ENCODE measurements around the gene BDKRB1.

The BDKRB1 gene

GRCh38 chr14:96303981-96304380 is 48.0 kb downstream of the BDKRB1 start:
- no peak for DNase-seq (ENCODE audit: low spot score)
- in situ Hi-C loops (cut with MboI; ENCODE audit: low sequenced_read_pairs, unreplicated experiment) = no loop called here
- TF ChIP-seq, protein P1, sequence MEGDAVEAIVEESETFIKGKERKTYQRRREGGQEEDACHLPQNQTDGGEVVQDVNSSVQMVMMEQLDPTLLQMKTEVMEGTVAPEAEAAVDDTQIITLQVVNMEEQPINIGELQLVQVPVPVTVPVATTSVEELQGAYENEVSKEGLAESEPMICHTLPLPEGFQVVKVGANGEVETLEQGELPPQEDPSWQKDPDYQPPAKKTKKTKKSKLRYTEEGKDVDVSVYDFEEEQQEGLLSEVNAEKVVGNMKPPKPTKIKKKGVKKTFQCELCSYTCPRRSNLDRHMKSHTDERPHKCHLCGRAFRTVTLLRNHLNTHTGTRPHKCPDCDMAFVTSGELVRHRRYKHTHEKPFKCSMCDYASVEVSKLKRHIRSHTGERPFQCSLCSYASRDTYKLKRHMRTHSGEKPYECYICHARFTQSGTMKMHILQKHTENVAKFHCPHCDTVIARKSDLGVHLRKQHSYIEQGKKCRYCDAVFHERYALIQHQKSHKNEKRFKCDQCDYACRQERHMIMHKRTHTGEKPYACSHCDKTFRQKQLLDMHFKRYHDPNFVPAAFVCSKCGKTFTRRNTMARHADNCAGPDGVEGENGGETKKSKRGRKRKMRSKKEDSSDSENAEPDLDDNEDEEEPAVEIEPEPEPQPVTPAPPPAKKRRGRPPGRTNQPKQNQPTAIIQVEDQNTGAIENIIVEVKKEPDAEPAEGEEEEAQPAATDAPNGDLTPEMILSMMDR (IDR thresholded peaks at IDR 0.05; ENCODE audit: borderline replicate concordance, control extremely low read depth, extremely low read depth, insufficient read depth, missing control alignments) = no peak

- TF ChIP-seq, protein P1 (IDR thresholded peaks at IDR 0.05; ENCODE audit: borderline replicate concordance, control extremely low read depth, extremely low read depth, insufficient read depth, missing control alignments) = no peak
- no peak for DNase-seq (ENCODE audit: low spot score)
- in situ Hi-C loops (cut with MboI; ENCODE audit: low sequenced_read_pairs, unreplicated experiment) = no loop called here
Observed at GRCh38 chr14:96304956-96305355, 48.9 kb downstream of the BDKRB1 start.

DNA sequence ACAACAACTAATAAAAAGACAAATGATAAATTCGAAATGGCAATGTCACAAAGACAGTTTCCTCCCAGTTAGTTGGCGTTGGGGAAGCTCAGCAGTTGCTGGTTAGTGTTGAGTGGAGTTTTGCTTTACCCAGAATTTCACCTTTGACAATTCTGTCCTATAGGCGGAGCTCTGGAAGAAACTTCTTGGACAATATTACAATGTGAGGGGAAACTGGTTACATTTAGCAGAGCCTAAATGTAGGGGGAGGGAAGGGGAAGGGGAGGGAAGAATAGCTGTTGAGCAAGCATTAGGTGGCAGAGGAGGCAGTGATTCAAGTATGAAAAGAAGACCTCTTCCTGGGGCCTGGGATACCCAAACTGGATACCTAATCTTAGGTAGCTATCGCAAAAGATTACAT is 51.4 kb downstream of the BDKRB1 start:
- in situ Hi-C loops (cut with MboI; ENCODE audit: low sequenced_read_pairs, unreplicated experiment) = no loop called here
- DNase-seq (ENCODE audit: low spot score) = no peak

GRCh38 chr14:96309133-96309895 is 53.3 kb downstream of the BDKRB1 start:
- TF ChIP-seq, protein P1 (IDR thresholded peaks at IDR 0.05; ENCODE audit: borderline replicate concordance, control extremely low read depth, extremely low read depth, insufficient read depth, missing control alignments) = no peak
- in situ Hi-C loops (cut with MboI; ENCODE audit: low sequenced_read_pairs, unreplicated experiment) = no loop called here

More for the DNA sequence above, 51.4 kb downstream of the BDKRB1 start:
- TF ChIP-seq, protein P1 (IDR thresholded peaks at IDR 0.05; ENCODE audit: borderline replicate concordance, control extremely low read depth, extremely low read depth, insufficient read depth, missing control alignments) = no peak

GRCh38 chr14:96309896-96310330 is 53.9 kb downstream of the BDKRB1 start:
- DNase-seq (ENCODE audit: low spot score) = no peak
- TF ChIP-seq, protein P1 (IDR thresholded peaks at IDR 0.05; ENCODE audit: borderline replicate concordance, control extremely low read depth, extremely low read depth, insufficient read depth, missing control alignments) = no peak
- in situ Hi-C loops (cut with MboI; ENCODE audit: low sequenced_read_pairs, unreplicated experiment) = no loop called here

More at GRCh38 chr14:96309133-96309895, 53.3 kb downstream of the BDKRB1 start:
- DNase-seq (ENCODE audit: low spot score) = no peak

- in situ Hi-C loops (cut with MboI; ENCODE audit: low sequenced_read_pairs, unreplicated experiment) = no loop called here
- DNase-seq (ENCODE audit: low spot score) = no peak
- TF ChIP-seq, protein P1 (IDR thresholded peaks at IDR 0.05; ENCODE audit: borderline replicate concordance, control extremely low read depth, extremely low read depth, insufficient read depth, missing control alignments) = no peak
Observed at GRCh38 chr14:96310906-96311305, 54.9 kb downstream of the BDKRB1 start.
